Keratinocyte (primary cell): ENCODE measurements around the gene AKR1B1. TPM values are rescaled to one million over a fixed set of nuclear protein-coding genes. Genes with fewer than 3 reads are reported as not detected.

Experiments
- DNase-seq: peaks from one replicate; pipeline ENCODE4 v3.0.0-alpha.2; 2011; ENCODE audit warnings: low read depth, missing footprints, low spot score
- FAIRE-seq: peaks from 2 replicates; lab custom pipeline; 2011; peaks lifted over from hg19 to GRCh38; lab: Jason Lieb, UNC
- H2AFZ ChIP-seq: 2 replicates; pipeline ENCODE4 v1.6.0; 2012; ENCODE audit warnings: low read length, control low read depth, inconsistent platforms; ENCODE audit not compliant: control insufficient read depth
- H3K27ac ChIP-seq: 2 replicates; pipeline ENCODE4 v1.5.1; 2011; ENCODE audit warnings: low read length; ENCODE audit not compliant: control insufficient read depth, insufficient read depth
- H3K27me3 ChIP-seq: 3 replicates; pipeline ENCODE4 v1.6.0; 2011; ENCODE audit warnings: low read length; ENCODE audit not compliant: control insufficient read depth, insufficient read depth; ENCODE audit errors: extremely low read depth
- H3K36me3 ChIP-seq, 2 experiments: 2 replicates in 1 of 2; 3 replicates in 1 of 2; pipeline ENCODE4 v1.5.1; 2011; ENCODE audit warnings: low read length in 2 of 2, mild to moderate bottlenecking in 1 of 2; ENCODE audit not compliant: control insufficient read depth in 2 of 2, insufficient read depth in 2 of 2; ENCODE audit errors: extremely low read depth in 1 of 2
- H3K4me1 ChIP-seq: 3 replicates; pipeline ENCODE4 v1.5.1; 2011; ENCODE audit warnings: low read length; ENCODE audit not compliant: control insufficient read depth, insufficient read depth; ENCODE audit errors: extremely low read depth
- H3K4me2 ChIP-seq: 3 replicates; pipeline ENCODE4 v1.6.0; 2011; ENCODE audit warnings: low read depth, low read length; ENCODE audit not compliant: control insufficient read depth, insufficient read depth; ENCODE audit errors: extremely low read depth
- H3K4me3 ChIP-seq, 3 experiments: fragments of 200-600 bp in 1 of 3; sonication (generic) in 1 of 3; 2 replicates in 2 of 3; 3 replicates in 1 of 3; pipeline ENCODE4 v1.5.1; 2011 to 2016; ENCODE audit warnings: low read length in 3 of 3, mild to moderate bottlenecking in 3 of 3, control low read depth in 2 of 3, inconsistent platforms in 1 of 3, low read depth in 1 of 3, mixed read lengths in 1 of 3, mixed run types in 1 of 3, moderate library complexity in 1 of 3; ENCODE audit not compliant: control insufficient read depth in 2 of 3, insufficient read depth in 2 of 3; ENCODE audit errors: extremely low read depth in 1 of 3
- H3K79me2 ChIP-seq: 2 replicates; pipeline ENCODE4 v1.6.0; 2012; ENCODE audit warnings: low read length; ENCODE audit not compliant: control insufficient read depth, insufficient read depth
- H3K9ac ChIP-seq: 3 replicates; pipeline ENCODE4 v1.6.0; 2011; ENCODE audit warnings: low read length; ENCODE audit not compliant: control insufficient read depth, insufficient read depth; ENCODE audit errors: extremely low read depth
- H3K9me1 ChIP-seq: 3 replicates; pipeline ENCODE4 v1.6.0; 2011; ENCODE audit warnings: low read length; ENCODE audit not compliant: control insufficient read depth, insufficient read depth; ENCODE audit errors: extremely low read depth
- H3K9me3 ChIP-seq: 2 replicates; pipeline ENCODE4 v1.5.1; 2012; ENCODE audit warnings: low read depth, low read length; ENCODE audit not compliant: control insufficient read depth
- H4K20me1 ChIP-seq: 3 replicates; pipeline ENCODE4 v1.6.0; 2011; ENCODE audit warnings: low read length; ENCODE audit not compliant: control insufficient read depth, insufficient read depth; ENCODE audit errors: extremely low read depth
- CTCF ChIP-seq, 3 experiments: IDR thresholded peaks in 1 of 3; conservative IDR thresholded peaks in 1 of 3; optimal IDR thresholded peaks in 1 of 3; 2 replicates in 2 of 3; 3 replicates in 1 of 3; pipeline versions ENCODE3 to v1.5.1; 2011; ENCODE audit warnings: low read length in 3 of 3, mild to moderate bottlenecking in 3 of 3, moderate library complexity in 2 of 3, control low read depth in 1 of 3, inconsistent platforms in 1 of 3; ENCODE audit not compliant: insufficient read depth in 2 of 3; ENCODE audit errors: extremely low read depth in 1 of 3
- EZH2 ChIP-seq: IDR thresholded peaks from one replicate; pipeline ENCODE4 v1.6.1; 2012; ENCODE audit warnings: inconsistent platforms, mild to moderate bottlenecking, low read length, moderate library complexity
- dilution Hi-C: fragments of 300-500 bp; cut with MboI; formaldehyde crosslinking; loops from one replicate; pipeline ENCODE4 v1.7.0; 2020; ENCODE audit warnings: low sequenced_read_pairs; ENCODE audit not compliant: extremely low pct_ligation_motif_present
- polyA minus RNA-seq, 3 experiments: library from RNA; depleted of rRNA, polyadenylated mRNA; stranded (reverse); fragments of >200 nt; gene quantifications; 1 replicate in 1 of 3; 2 replicates in 1 of 3; 3 replicates in 1 of 3; pipeline ENCODE4 v1.2.3, GENCODE V29; 2011
- polyA plus RNA-seq, 5 experiments: library from polyadenylated mRNA; depleted of rRNA in 3 of 5; stranded (reverse) in 3 of 5; stranded (forward) in 1 of 5; unstranded in 1 of 5; fragments of >200 nt; gene quantifications; 1 replicate in 1 of 5; 2 replicates in 3 of 5; 3 replicates in 1 of 5; pipeline versions ENCODE4 v1.2.1 to v1.2.3, GENCODE V29; 2011 to 2012; ENCODE audit warnings: missing spikeins in 2 of 5, low read depth in 1 of 5, low replicate concordance in 1 of 5

The AKR1B1 gene
- polyA plus RNA-seq (139 to 153 TPM (median 148 TPM) in 3 replicates), polyA minus RNA-seq (53.3 to 104 TPM (median 77.8 TPM) in 3 replicates)
- 24.6 TPM for polyA plus RNA-seq (2011; ENCODE audit: low read depth)
- polyA plus RNA-seq (2011; cell fraction: cytosol; rRNA removed), result 139 and 152 TPM in 2 replicates
- polyA plus RNA-seq (2011; cell fraction: nucleus; rRNA removed), result 101 TPM in 2 replicates
- 74.8 and 101 TPM in 2 replicates for polyA plus RNA-seq (2012; ENCODE audit: low replicate concordance)
- polyA minus RNA-seq (2011; cell fraction: cytosol; rRNA and poly(A)+ RNA removed), result 69.1 TPM
- 20.8 and 30.0 TPM in 2 replicates for polyA minus RNA-seq (2011; cell fraction: nucleus; rRNA and poly(A)+ RNA removed)

GRCh38 chr7:134458806-134459698 lies at the start of gene AKR1B1:
TSS of gene AKR1B1 (minus strand) at chr7:134459100. CDS start at chr7:134459062, 38 bp downstream.
- Histone ChIP-seq H3K27ac (peak within 1 kb of the TSS; percentile 67), H2AFZ (peak within 1 kb of the TSS; percentile 93), H3K9me1 (no peaks in the 10 kb centered on the region), H3K4me3 (peak within 1 kb of the TSS; percentile 78 to 83 (median 82)), H3K9me3 (peaks cover 2% of the 10 kb centered on the region), H3K4me1 (peaks cover 17% of the 10 kb centered on the region), H3K4me2 (peak within 1 kb of the TSS; percentile 75), H3K79me2 (peaks cover 7% of the 10 kb centered on the region), H3K9ac (peak within 1 kb of the TSS; percentile 78), H4K20me1 (no peaks in the 10 kb centered on the region), H3K27me3 (no peaks in the 10 kb centered on the region), H3K36me3 (no peaks in the 10 kb centered on the region)
- peak; percentile 32 to 49 (median 44) for TF ChIP-seq CTCF (optimal IDR thresholded peaks at IDR 0.05 in 1 of 3, IDR thresholded peaks at IDR 0.05 in 1 of 3, conservative IDR thresholded peaks at IDR 0.05 in 1 of 3; ENCODE audit: extremely low read depth in 1 of 3, insufficient read depth in 2 of 3, low read length in 3 of 3)
- TF ChIP-seq EZH2, result no peak
- dilution Hi-C loops, result no loop called here
- no peak for FAIRE-seq
- DNase-seq, result no peak

GRCh38 chr7:134505856-134506255 lies 47.0 kb upstream of the AKR1B1 start:
- DNase-seq, result no peak
- H3K27me3 ChIP-seq, result no peaks in the 10 kb centered on the region
- TF ChIP-seq CTCF (optimal IDR thresholded peaks at IDR 0.05 in 1 of 3, IDR thresholded peaks at IDR 0.05 in 1 of 3, conservative IDR thresholded peaks at IDR 0.05 in 1 of 3; ENCODE audit: extremely low read depth in 1 of 3, insufficient read depth in 2 of 3, low read length in 3 of 3) (no peak), EZH2 (no peak)
- dilution Hi-C loops, result no loop called here
- no peak overlapping the region for H3K27ac ChIP-seq
- no peak for FAIRE-seq
- no peaks in the 10 kb centered on the region for H3K9me3 ChIP-seq
- no peaks in the 10 kb centered on the region for H3K9me1 ChIP-seq
- H3K36me3 ChIP-seq, result no peaks in the 10 kb centered on the region
- no peak overlapping the region for H3K4me2 ChIP-seq
- no peak overlapping the region for H2AFZ ChIP-seq
- H3K4me1 ChIP-seq, result no peaks in the 10 kb centered on the region
- H3K9ac ChIP-seq, result no peak overlapping the region
- no peaks in the 10 kb centered on the region for H4K20me1 ChIP-seq
- no peaks in the 10 kb centered on the region for H3K79me2 ChIP-seq
- H3K4me3 ChIP-seq, result no peak overlapping the region
